DMS53 treated with DMSO at 0.1 percent for 48 hours (cell line): ENCODE data around the gene ZNF800.
"Not testable (repeated sequence)": the region's sequence is repeated elsewhere in the genome, so short reads cannot be mapped to it uniquely, and the experiment has no call there.

ENCODE experiments used
- DNase-seq: peaks from one replicate; lab custom pipeline; 2025; ENCODE audit not compliant: unreplicated experiment; lab: John Stamatoyannopoulos, UW

Gene ZNF800, protein sequence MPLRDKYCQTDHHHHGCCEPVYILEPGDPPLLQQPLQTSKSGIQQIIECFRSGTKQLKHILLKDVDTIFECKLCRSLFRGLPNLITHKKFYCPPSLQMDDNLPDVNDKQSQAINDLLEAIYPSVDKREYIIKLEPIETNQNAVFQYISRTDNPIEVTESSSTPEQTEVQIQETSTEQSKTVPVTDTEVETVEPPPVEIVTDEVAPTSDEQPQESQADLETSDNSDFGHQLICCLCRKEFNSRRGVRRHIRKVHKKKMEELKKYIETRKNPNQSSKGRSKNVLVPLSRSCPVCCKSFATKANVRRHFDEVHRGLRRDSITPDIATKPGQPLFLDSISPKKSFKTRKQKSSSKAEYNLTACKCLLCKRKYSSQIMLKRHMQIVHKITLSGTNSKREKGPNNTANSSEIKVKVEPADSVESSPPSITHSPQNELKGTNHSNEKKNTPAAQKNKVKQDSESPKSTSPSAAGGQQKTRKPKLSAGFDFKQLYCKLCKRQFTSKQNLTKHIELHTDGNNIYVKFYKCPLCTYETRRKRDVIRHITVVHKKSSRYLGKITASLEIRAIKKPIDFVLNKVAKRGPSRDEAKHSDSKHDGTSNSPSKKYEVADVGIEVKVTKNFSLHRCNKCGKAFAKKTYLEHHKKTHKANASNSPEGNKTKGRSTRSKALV

DNA sequence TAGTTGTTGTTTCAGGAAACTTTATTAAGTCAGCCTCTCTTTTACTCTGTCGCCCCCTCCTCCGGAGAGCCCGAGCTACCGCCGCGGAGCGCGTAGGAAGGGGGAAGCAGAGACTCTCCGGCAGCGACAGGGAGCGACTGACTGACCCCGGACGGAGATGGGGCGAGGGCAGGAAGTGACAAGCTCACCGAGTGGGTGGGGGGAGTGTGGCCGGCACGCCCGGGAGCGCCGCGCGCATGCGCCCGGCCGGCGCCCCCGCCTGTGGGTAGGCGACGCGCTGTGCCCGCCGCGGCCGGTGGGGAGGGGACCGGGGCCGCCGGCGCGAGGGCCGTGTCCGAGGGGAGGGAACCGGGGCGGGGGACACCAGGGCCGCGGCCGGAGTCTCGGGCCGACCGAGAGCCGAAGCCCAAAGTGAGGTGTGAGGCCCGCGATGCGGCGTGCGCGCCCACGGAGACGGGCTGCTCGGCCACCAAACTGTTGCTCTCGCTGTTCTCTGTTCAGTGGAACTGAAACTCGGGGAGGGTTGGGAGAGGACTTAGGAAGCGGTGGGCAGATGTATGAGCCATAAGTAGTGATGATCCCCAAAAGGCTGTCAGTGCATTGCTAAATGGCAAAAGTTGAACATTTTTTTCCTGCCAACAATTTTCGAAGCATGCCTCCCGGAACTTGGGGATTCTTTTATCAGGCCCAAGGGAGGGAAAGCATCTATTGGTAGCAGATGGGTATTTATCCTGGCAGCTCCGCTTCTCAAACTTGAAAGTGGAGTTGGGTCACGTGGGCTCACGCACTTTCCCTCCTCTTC, at the start of gene ZNF800:
Gene ZNF800, minus strand, starts transcription at position 143 of the 802 bp plus-strand sequence. CDS start 1,151 bp downstream, outside the sequence.
- DNase-seq = peak; percentile 80

DNA sequence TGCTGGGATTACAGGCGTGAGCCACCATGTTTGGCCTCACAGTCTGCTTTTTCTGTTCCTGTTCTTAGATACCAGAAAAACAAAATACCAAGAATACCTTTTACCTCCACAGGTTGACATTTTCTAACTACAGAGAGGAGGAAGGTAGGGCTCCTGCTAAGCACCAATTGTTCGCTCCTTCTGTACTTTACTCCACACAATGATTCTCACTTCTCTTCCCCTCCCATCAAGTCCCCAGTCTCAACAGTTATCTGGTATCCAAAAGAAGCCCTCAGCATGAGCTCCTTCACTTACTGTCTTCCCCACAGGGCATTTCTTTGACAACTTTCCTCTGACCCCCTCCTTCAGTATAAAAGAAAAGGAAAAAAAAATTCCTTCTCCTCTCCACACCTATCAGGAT, 47.7 kb upstream of the ZNF800 start:
- no peak for DNase-seq

DNA sequence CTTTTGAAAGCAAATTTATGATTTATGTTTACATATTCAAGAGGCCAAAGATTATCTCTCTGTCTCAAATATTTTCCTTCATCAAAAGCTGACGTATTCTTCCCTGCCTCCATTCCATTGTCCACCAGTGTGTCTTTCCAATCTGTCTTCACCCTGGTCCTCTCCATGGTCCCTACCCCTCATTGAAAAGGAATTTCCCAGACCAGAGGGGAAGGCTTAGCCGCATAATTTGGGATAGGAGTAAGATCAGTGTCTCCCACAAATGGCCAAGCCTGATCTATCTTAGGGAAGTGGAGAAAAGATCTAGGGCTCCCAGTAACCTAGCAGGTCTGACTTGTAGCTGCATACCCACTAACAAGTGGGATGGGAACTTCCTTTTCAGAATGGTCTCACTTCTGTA, 46.3 kb upstream of the ZNF800 start:
- DNase-seq = no peak

DNA sequence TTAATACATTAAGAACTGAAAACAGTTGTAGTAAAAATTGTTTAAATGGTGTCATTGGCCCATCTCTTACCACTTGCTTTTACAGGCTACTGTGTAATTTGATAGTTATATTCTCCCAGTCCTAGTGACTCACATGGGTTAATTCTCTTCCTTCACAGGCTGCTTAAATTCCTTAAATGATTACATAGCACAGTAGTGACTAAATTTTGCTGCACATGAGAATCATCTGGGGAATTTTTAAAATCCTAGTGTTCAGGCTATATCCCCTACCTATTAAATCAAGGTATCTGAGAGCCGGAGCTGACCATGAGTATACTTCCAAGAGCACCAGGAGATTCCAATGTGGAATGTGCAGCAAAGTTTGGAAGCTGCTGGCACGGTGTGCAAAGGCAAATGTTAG, 45.3 kb upstream of the ZNF800 start:
- no peak for DNase-seq

DNA sequence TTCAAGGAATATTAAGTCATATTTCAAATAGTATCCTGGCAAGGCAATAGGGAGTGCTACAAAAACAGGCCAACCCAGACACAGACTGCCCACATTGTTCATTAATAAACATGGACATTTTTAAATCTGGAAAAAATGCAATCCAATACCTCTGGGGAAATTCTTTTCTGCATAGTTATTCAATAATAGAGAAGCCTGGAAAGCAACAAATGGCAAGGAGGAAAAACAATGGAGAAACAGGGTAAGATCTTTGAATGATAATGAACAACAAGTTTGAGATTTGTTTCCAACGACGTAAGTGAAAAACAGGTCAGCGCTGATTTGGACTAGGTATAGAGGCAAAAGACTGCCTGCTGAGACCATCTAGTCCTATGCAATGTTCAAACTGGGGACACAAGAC, 44.7 kb upstream of the ZNF800 start:
- no peak for DNase-seq

DNA sequence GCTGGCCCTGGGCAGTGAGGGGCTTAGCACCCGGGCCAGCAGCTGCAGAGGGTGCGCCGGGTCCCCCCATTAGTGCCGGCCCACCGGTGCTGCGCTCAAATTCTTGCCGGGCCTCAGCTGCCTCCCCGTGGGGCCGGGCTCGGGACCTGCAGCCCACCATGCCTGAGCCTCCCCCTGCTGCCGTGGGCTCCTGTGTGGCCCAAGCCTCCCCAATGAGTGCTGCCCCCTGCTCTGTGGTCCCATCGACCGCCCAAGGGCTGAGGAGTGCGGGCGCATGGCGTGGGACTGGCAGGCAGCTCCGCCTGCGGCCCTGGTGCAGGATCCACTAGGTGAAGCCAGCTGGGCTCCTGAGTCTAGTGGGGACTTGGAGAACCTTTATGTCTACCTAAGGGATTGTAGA, 36.8 kb upstream of the ZNF800 start:
- not testable (repeated sequence) for DNase-seq

DNA sequence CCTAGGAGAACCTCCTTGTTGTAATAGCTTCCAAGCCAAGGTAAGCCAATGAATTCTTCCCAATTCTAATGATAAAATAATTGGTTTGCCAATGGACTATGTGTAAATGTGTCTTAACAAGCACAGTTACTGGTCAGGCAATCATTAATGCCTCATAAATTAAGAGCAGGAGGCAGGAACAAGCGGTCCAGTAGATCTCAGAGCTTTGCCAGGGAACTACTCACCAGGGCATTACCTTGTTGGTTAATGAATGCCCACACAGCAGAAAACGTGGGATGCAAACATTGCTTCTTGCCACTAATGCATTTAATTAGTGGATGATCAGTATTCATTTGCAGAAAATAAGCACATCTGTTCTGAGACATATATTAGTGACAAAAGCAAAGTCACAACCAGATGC, 26.7 kb upstream of the ZNF800 start:
- no peak for DNase-seq

DNA sequence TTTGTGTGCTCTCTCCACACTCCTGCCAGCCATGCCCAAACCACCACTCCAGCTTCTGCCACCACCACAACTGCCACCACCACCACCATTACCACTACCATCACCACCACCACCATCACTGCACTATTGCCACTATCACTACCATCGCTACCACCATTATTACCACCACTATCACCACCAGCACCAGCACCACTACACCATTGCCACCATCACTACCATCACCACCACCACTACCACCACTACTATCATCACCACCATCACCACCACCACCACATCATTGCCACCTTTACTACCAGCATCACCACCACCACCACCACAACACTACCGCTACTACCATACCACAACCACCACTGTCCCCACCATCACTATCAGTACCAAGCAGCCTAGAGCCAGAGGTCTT, 26.0 kb upstream of the ZNF800 start:
- DNase-seq = no peak

DNA sequence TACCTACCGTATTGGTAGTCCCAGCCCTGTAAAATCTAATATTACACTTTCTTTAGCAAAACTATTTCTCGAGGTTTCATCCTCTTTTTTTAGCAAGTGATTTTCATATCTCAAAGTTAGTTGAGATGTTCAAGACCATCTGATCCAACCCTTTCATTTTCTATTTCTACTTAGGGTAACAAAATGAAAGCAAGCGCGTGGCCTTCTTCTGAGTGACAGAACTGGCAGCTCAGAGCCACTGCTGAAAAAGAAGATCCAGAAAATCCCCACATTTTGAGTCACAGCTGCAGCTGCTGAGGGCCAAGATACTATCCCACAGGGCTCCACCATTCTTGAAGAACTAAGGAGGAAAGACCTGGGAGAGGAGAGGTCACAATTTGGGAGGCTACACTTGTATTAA, 24.8 kb upstream of the ZNF800 start:
- no peak for DNase-seq

DNA sequence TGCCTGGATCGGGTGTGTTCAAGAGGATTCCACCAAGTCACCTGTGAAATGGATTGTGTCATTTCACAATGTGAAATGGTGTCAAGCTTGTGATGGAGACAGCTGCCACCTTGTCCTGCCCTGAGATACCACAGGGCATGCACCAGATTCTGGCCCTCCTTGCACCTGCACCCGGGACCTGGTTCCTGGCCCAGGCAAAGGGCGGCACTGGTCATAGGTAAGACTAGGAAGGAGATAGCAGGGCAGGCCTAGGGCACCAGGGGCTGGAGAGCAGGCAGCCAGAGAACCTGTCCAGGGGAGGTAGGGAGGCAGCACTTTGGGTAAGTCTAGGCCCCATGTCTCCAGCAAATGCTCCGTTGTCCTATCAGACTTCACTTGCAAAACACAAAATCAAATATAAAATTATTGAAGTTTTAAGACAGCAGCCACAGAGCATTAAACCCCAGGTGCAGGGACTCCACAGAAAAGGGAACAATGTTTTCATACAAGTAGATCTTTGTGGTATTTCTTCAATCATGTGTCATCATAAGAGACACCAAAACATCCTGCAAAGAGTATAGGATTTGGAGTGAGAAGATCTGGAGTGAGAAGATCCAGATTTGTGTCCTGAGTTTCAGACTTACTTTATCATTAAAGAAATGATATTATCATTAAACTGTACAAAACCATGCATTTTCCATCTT, 22.7 kb upstream of the ZNF800 start:
- DNase-seq = no peak

DNA sequence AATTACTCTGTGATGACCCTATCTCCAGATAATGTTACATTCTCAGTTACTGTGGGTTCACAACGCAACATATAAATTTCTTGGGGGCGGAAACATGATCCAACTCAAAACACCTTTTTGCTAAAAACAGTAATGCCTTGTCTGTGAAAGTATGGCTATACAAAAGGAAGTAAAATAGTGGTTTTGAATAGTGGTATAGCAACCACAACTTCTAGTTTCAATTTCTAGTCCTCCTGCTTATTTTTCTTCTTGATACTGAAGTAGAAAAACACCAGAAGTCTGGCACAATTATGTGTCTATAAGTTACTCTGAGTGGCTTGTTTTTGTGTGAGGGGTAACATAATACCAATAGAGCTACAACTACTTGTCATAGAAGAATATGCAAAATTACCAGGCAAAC, 21.5 kb upstream of the ZNF800 start:
- DNase-seq = no peak

DNA sequence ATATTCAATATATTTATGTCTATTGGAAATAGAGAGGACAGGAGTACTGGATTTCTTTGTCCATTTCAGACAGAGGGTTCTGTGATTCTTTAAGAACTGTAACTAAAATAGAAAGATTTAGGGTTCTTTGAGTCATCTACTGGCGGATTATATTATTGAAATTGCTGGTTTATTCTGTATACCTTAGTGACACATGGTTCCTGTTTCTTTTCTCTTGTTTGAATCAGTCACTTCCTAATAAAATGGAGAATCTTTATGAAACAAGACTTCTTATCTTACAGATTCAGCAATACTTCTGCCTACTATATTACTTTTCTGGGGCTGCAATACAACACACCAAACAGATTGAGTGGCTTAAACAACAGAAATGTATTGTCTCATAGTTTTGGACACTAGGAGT, 20.8 kb upstream of the ZNF800 start:
- no peak for DNase-seq

DNA sequence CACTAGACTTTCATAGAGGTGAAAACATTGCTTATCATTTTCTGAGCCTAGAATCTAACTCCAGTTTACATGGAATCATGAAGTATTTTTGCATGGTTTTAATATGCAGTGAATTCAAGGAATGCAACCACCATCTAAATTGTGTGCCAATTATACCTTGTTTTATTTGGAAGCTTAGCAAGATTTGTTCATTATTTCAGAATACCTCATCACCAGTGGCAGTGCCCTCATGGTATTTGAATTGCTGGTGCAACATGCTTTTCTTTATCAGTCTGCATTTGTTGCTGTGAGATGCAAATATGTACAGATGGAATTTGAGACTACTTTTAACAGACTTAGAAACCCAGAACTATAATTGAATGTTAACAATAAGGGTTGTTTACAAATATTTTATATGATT, 18.7 kb upstream of the ZNF800 start:
- DNase-seq = no peak

DNA sequence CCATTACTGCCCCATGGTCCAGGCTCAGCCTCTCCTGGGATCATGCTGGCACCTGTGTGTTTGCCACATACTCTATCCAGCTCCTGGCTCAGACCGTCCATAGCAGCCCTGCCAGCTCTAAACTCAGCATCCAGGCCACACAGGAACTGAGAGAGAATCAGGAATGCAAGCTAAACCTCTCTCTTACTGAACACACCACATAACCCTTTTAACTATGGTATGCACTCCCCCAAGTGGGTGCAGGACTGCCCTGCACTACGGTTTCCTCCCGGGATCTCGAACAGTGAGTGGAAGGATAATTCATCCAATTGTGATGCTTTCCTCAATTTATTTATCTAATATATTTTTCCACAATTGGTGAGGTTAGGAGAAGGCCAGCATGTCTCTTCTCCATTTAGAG, 17.1 kb upstream of the ZNF800 start:
- DNase-seq = no peak

DNA sequence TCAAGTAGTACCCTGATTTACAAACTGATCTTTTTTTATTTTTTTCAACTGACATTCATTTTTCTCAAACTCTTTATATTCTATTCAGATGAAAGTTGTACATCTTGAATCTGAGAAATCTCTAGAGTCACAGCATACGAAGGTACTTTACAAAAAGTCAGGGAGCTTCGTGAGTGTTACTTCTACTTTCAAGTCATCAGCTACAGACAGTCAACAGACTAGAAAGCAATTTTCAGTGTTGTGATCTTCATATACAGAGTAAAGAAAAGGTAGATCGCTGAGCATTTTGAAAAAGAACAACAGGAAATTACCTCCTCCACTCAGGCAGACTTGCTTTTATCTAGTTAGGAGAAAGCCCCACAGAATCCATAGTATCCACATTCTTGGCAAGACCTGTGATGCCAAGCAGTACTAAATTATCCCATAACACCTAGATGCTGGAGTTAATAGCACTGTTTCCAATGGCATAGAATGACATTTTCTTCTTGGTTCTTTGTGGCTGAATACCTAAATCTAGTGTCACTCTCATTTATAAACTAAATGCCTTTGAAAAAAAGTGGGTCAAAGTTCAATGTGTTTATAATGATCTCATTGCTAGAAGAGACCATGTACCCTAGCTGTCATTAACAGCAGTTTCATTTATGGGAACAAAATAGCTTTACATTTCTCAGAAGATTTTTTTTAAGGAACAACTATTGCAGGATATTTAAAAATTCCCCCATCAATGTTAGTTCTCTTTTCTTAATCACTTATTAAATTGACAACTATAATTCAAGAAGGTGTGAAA, 12.0 kb upstream of the ZNF800 start:
- no peak for DNase-seq

DNA sequence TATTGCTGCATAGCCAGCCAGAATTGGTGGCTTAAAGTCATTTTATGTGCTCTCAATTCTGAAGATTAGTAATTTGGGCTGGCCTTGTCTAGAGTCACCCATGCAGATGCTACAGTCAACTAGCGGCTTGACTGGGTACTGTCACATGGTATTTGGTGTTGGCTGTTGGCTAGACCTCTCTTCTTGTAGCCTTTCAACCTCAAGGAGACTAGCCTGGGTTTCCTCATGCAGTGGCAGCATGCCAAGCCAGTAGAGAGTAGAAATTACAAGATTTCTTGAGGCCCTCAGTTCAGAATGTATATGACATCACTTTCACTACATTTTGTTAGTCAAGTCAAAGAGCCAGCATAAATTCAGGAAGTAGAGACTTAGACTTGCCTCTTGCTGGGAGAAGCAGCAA, 3.7 kb upstream of the ZNF800 start:
- DNase-seq = no peak

DNA sequence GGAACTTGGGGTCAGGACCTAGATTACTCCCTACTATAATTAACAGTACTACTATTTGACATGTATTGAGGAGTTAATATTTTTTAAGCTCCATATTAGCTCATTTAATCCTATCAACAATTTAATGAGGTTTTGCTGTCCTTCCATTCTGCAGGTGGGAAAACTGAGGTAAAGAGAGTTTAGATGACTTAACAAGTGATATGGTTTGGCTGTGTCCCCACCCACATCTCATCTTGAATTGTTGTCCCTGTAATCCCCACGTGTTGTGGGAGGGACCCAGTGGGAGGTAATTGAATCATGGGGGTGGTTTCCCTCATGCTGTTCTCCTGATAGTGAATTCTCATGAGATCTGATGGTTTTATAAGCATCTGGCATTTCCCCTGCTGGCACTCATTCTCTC, 2.6 kb upstream of the ZNF800 start:
- not testable (repeated sequence) for DNase-seq

DNA sequence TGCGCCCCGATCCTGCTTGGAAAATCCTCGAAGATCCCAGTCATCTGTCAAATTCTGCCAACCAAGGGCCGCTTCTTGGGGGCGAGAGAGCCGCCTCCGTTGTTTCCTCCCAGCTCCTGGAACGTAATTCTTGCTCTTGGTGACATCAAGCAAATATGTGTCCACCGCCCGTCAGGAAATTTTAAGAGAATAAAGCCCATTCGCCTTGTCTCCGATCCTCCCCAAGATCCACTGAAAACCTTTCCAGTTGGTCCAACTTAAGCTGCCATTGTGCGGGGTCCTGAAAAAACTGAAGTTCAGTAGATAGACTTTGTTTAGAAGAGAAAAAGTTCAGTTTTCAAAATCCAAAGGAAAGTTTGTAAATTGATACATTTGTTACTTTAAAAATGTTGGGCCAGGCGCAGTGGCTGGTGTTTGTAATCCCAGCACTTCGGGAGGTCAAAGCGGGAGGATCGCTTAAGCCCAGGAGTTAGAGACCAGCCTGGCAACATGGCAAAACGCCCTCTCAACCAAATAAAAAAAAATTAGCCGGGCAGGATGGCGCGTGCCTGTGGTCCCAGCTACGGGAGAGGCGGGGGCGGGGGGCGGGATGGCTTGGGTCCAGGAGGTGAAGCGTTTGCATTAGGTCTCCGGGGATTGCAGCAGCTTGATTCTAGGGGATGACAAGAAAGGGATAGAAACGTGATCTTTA, 1.0 kb upstream of the ZNF800 start:
- peak; percentile 47 for DNase-seq

DNA sequence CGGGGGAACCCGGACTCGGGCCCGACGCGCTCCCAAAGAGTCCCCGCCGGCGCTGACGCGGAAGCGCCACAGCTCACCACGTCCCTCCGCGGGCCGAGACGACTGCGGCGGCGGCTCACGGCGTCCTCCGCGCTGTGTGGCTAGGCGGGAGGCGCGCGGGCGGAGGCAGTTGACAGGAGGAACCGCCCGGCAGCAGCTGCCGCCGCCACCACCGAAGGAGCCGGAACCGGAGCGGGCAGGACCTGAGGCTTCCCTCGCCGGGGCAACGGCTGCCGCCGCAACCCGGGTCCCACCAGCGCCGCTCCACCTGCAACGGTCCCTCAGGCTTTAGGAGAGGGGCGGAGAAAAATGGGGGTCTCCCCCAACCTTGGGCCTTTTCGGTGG, 334 bp downstream of the ZNF800 start:
- DNase-seq = peak; percentile 59

DNA sequence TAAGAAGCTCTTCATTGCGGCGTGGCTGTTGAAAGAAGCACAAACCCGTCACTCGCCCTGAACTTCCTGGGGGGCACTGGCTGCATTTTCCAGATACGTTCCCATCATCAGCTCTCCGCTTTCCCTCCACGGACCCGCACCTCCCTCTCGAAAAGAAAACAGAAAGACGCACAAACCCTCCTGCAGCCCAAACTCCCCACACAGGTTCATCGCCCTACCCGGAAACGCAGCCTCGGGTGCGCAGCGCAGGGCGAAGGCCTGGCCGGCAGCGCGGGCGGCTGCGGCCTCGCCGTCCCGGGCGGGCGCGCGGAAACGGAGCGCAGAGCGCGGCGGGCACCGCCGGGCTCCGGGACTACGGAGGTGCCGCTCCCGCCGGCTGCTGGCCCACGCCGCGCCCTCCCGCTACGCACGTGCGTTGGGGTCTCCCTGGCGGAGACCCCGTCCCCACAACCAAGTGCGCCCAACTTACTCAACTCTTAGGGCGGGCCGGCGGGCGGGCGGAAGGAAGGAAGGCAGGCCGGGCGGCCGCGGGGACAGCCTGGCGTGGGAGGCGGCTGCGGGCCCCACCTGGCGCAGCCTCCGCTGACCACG, 822 bp downstream of the ZNF800 start:
- DNase-seq = no peak
